ENCODE data around the gene APPBP2.

APPBP2 gene

DNA sequence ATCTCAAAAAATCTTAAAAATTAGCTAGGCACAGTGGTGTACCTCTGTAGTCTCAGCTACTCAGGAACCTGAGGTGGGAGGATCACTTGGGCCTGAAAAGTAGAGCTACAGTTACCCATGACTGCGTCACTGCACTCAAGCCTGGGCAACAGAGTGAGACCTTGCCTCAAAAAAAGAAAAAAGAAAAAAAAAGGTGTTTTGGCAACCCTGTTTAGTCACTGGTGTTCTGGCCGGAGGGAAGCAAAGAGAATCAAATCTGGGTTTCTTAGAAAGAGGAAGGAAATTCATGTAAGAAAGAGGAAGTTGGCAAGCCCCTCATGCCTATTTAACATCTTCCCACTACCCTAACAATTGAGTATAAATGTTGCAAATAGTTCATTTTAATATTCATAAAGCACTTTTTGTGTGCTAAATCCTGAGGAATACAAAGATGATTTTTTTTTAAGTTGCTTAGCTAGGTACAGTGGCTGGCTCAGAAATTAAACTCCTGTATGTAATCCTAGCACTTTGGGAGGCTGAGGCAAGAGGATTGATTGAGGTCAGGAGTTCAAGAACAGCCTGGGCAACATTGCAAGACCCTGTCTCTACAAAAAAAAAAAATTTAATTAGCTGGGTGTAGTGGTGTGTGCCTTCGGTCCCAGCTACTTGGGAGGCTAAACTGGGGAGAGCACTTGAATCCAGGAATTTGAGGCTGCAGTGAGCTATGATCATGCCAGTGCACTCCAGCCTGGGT lies 127.6 kb downstream of the APPBP2 start:
- H3K27ac ChIP-seq: no peak overlapping the region
- TF ChIP-seq, protein P1, sequence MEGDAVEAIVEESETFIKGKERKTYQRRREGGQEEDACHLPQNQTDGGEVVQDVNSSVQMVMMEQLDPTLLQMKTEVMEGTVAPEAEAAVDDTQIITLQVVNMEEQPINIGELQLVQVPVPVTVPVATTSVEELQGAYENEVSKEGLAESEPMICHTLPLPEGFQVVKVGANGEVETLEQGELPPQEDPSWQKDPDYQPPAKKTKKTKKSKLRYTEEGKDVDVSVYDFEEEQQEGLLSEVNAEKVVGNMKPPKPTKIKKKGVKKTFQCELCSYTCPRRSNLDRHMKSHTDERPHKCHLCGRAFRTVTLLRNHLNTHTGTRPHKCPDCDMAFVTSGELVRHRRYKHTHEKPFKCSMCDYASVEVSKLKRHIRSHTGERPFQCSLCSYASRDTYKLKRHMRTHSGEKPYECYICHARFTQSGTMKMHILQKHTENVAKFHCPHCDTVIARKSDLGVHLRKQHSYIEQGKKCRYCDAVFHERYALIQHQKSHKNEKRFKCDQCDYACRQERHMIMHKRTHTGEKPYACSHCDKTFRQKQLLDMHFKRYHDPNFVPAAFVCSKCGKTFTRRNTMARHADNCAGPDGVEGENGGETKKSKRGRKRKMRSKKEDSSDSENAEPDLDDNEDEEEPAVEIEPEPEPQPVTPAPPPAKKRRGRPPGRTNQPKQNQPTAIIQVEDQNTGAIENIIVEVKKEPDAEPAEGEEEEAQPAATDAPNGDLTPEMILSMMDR (conservative IDR thresholded peaks at IDR 0.05): no peak

- no peak overlapping the region for H3K27ac ChIP-seq
- TF ChIP-seq, protein P1 (conservative IDR thresholded peaks at IDR 0.05): no peak
Measured at GRCh38 chr17:60396412-60396811, 129.6 kb downstream of the APPBP2 start.

DNA sequence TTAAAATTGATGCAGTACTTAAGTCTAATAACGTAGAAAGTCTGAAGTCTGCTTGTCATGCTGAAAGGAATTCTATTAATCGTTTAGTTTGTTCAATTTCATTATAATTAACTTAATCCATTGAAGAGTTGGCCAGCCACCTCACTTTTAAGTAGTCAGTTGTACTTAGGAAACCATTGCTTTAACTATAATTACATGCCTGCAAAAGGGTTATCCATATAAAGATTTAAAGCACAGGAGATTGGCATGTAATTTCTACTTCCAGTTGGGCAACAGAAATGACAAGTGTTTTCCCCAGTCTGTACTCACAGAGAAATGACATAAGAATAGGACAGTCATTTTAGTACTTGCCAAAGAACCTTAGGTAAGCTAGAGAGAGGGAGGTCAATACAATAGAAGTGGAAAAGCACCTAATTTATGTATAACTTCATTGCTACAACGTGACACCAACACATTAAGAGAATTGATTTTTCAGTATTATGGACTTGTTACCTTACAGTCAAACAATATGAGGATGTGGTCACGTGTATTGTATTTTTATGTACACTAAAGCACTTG lies 130.5 kb downstream of the APPBP2 start:
- TF ChIP-seq, protein P1 (conservative IDR thresholded peaks at IDR 0.05): no peak
- H3K27ac ChIP-seq: no peak overlapping the region

DNA sequence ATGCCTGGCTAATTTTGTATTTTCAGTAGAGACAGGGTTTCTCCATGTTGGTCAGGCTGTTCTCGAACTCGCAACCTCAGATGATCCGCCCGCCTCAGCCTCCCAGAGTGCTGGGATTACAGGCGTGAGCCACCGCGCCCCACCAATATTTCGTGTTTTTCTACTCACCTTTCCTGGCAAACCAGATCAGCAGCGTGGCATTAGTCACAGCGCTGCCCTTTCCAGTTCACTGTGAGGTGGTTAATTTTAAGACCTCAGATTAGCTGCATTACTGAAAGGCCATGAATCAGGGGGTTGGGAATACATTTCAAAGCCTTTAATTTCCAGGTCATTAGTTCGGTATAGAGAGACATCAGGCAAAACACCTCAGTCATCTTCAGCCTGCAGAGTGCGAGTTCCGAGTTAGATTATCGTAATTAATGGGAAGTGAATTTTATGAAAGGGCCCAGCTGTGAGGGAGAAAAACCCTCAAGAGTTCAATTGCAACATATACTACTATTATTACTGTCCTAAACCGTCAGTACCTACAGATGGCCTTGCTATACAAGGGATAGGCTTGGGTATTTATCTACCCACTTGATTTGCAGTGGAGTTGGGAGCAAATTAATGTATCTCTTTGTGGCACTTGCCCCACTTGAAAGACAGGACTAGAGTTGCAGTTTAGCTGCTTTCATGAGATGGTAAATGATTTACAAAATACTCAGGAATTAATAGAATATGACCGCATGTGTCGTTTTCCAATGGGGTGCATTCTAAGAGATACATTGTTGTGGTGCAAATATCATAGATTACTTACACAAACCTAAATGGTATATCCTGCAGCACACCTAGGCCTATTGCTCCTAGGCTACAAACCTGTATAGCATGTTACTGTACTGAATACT lies 132.0 kb downstream of the APPBP2 start:
- TF ChIP-seq, protein P1 (conservative IDR thresholded peaks at IDR 0.05): no peak
- peak overlapping the region; percentile 96 for H3K27ac ChIP-seq
